HepG2 (cell line): Measurements from ENCODE around the gene FRK.

Experiments used
- ATF6 ChIP-seq: sonication (generic); formaldehyde crosslinking; conservative IDR thresholded peaks from 2 replicates; pipeline ENCODE4 v1.4.0; 2020; ENCODE audit warnings: missing genetic modification reagents
- GPN1 ChIP-seq: sonication (generic); formaldehyde crosslinking; IDR thresholded peaks from 2 replicates; pipeline ENCODE4 v1.5.1; 2020; ENCODE audit warnings: missing genetic modification reagents, borderline replicate concordance
- MAX ChIP-seq: IDR thresholded peaks from 2 replicates; pipeline ENCODE4 v1.6.1; 2012; ENCODE audit warnings: inconsistent platforms

- TF ChIP-seq MAX (no peak), ATF6 (CRISPR knock-in tag) (no peak), GPN1 (CRISPR knock-in tag) (no peak)
Measured at GRCh38 chr6:116078522-116078921, 17.8 kb upstream of the FRK start.
